Measurements from ENCODE around the gene NEDD4.

The NEDD4 gene

GRCh38 chr15:55816017-55816416 is 177.4 kb downstream of the NEDD4 start:
- no peaks in the 10 kb centered on the region for H4K20me1 ChIP-seq (ENCODE audit: insufficient read depth, low read length)
- no peaks in the 10 kb centered on the region for H3K9me3 ChIP-seq (ENCODE audit: low read length)
- peaks cover 4% of the 10 kb centered on the region; the same call in 1 of the 2 replicates for H3K27me3 ChIP-seq (ENCODE audit: insufficient read depth, low read length)
- H3K27ac ChIP-seq (ENCODE audit: low read depth, low read length, poor library complexity, severe bottlenecking): no peak overlapping the region
- no peaks in the 10 kb centered on the region for H3K36me3 ChIP-seq (ENCODE audit: insufficient read depth, low read length)
- no peak overlapping the region for H3K4me3 ChIP-seq (ENCODE audit: low read depth, low read length, poor library complexity, severe bottlenecking)
- no peak overlapping the region for H3K4me2 ChIP-seq (ENCODE audit: low read length)
- H3K9me2 ChIP-seq (ENCODE audit: low read depth, low read length): no peaks in the 10 kb centered on the region
- no peak overlapping the region for H2AFZ ChIP-seq (ENCODE audit: low read length)
- H3F3A ChIP-seq (ENCODE audit: insufficient read depth, low read length): no peaks in the 10 kb centered on the region
- no peaks in the 10 kb centered on the region for H3K4me1 ChIP-seq (ENCODE audit: insufficient read depth, low read length, severe bottlenecking)
- H3K79me2 ChIP-seq (ENCODE audit: insufficient read depth, low read length): no peaks in the 10 kb centered on the region
- no peak overlapping the region for H3K9ac ChIP-seq (ENCODE audit: low read length)
- no peak for TF ChIP-seq EZH2 (IDR thresholded peaks at IDR 0.05; ENCODE audit: borderline replicate concordance, low read length)
- no peak for TF ChIP-seq CTCF (IDR thresholded peaks at IDR 0.05; ENCODE audit: low read length)

- Histone ChIP-seq H4K20me1 (ENCODE audit: insufficient read depth, low read length) (no peaks in the 10 kb centered on the region), H3K27me3 (ENCODE audit: insufficient read depth, low read length) (no peaks in the 10 kb centered on the region; the same call in 1 of the 2 replicates), H3K4me1 (ENCODE audit: insufficient read depth, low read length, severe bottlenecking) (peaks cover 5% of the 10 kb centered on the region), H3K4me3 (ENCODE audit: low read depth, low read length, poor library complexity, severe bottlenecking) (no peak overlapping the region), H2AFZ (ENCODE audit: low read length) (no peak overlapping the region), H3F3A (ENCODE audit: insufficient read depth, low read length) (no peaks in the 10 kb centered on the region), H3K9me3 (ENCODE audit: low read length) (no peaks in the 10 kb centered on the region), H3K9me2 (ENCODE audit: low read depth, low read length) (no peaks in the 10 kb centered on the region), H3K9ac (ENCODE audit: low read length) (no peak overlapping the region), H3K36me3 (ENCODE audit: insufficient read depth, low read length) (no peaks in the 10 kb centered on the region), H3K27ac (ENCODE audit: low read depth, low read length, poor library complexity, severe bottlenecking) (no peak overlapping the region), H3K4me2 (ENCODE audit: low read length) (no peak overlapping the region), H3K79me2 (ENCODE audit: insufficient read depth, low read length) (no peaks in the 10 kb centered on the region)
- TF ChIP-seq EZH2 (IDR thresholded peaks at IDR 0.05; ENCODE audit: borderline replicate concordance, low read length): no peak
Measured at GRCh38 chr15:55802600-55803376, 190.6 kb downstream of the NEDD4 start.

GRCh38 chr15:55800216-55800615 is 193.2 kb downstream of the NEDD4 start:
- TF ChIP-seq EZH2 (IDR thresholded peaks at IDR 0.05; ENCODE audit: borderline replicate concordance, low read length): no peak
- TF ChIP-seq CTCF (IDR thresholded peaks at IDR 0.05; ENCODE audit: low read length): no peak
- no peaks in the 10 kb centered on the region for H3K36me3 ChIP-seq (ENCODE audit: insufficient read depth, low read length)
- no peak overlapping the region for H3K4me3 ChIP-seq (ENCODE audit: low read depth, low read length, poor library complexity, severe bottlenecking)
- H3K27ac ChIP-seq (ENCODE audit: low read depth, low read length, poor library complexity, severe bottlenecking): no peak overlapping the region
- no peaks in the 10 kb centered on the region for H3K9me2 ChIP-seq (ENCODE audit: low read depth, low read length)
- no peak overlapping the region for H3K9ac ChIP-seq (ENCODE audit: low read length)
- H2AFZ ChIP-seq (ENCODE audit: low read length): peak overlapping the region; percentile 97
- peak overlapping the region; percentile 31; the same call in 1 of the 2 replicates for H3K4me2 ChIP-seq (ENCODE audit: low read length)
- no peaks in the 10 kb centered on the region for H4K20me1 ChIP-seq (ENCODE audit: insufficient read depth, low read length)
- H3F3A ChIP-seq (ENCODE audit: insufficient read depth, low read length): no peaks in the 10 kb centered on the region
- no peaks in the 10 kb centered on the region for H3K79me2 ChIP-seq (ENCODE audit: insufficient read depth, low read length)
- H3K4me1 ChIP-seq (ENCODE audit: insufficient read depth, low read length, severe bottlenecking): peaks cover 5% of the 10 kb centered on the region
- H3K27me3 ChIP-seq (ENCODE audit: insufficient read depth, low read length): no peaks in the 10 kb centered on the region; the same call in 1 of the 2 replicates
- no peaks in the 10 kb centered on the region for H3K9me3 ChIP-seq (ENCODE audit: low read length)

Data from OCI-LY1 (cell line).